HL-60 (cell line): ENCODE data around the gene PDE6B.

Source experiments
- DNase-seq, 2 experiments: peaks; one replicate each; pipeline ENCODE4 v3.0.0-alpha.2; 2010 to 2020; ENCODE audit warnings: low read depth in 1 of 2, low spot score in 1 of 2
- H3K27ac ChIP-seq: fragments of 250-450 bp; sonication (Bioruptor Pico); replicated peaks from 2 replicates; pipeline ENCODE4 v1.5.1; 2020; ENCODE audit warnings: mild to moderate bottlenecking, moderate library complexity
- H3K27me3 ChIP-seq: fragments of 250-450 bp; sonication (Bioruptor Pico); 2 replicates; pipeline ENCODE4 v1.5.1; 2021; ENCODE audit warnings: mild to moderate bottlenecking, moderate library complexity; ENCODE audit not compliant: insufficient read depth, poor library complexity, severe bottlenecking
- H3K4me3 ChIP-seq: replicated peaks from 2 replicates; pipeline ENCODE4 v1.5.1; 2011; ENCODE audit warnings: mild to moderate bottlenecking, control low read depth, low read length; ENCODE audit not compliant: insufficient read depth
- CTCF ChIP-seq: IDR thresholded peaks from one replicate; pipeline ENCODE4 v1.5.1; 2011; ENCODE audit warnings: low read length, control low read depth, inconsistent platforms; ENCODE audit not compliant: insufficient read depth
- GABPA ChIP-seq: IDR thresholded peaks from 2 replicates; pipeline ENCODE4 v1.6.1; 2012; ENCODE audit warnings: low read depth
- POLR2AphosphoS5 ChIP-seq: IDR thresholded peaks from 2 replicates; pipeline ENCODE4 v1.6.1; 2012; ENCODE audit warnings: low read depth
- REST ChIP-seq: IDR thresholded peaks from 2 replicates; pipeline ENCODE4 v1.6.1; 2012; ENCODE audit warnings: low read depth; ENCODE audit not compliant: insufficient replicate concordance
- SPI1 ChIP-seq: IDR thresholded peaks from 2 replicates; pipeline ENCODE4 v1.6.1; 2012; ENCODE audit warnings: low read depth, mild to moderate bottlenecking, borderline replicate concordance

The PDE6B gene

GRCh38 chr4:710916-711315, 85.5 kb downstream of the PDE6B start:
- Histone ChIP-seq H3K4me3 (no peak overlapping the region), H3K27ac (no peak overlapping the region), H3K27me3 (no peaks in the 10 kb centered on the region)
- no peak for DNase-seq
- TF ChIP-seq CTCF = no peak
- TF ChIP-seq POLR2AphosphoS5 = no peak
- no peak for TF ChIP-seq GABPA
- TF ChIP-seq SPI1 = no peak
- TF ChIP-seq REST = no peak

- DNase-seq = no peak
- Histone ChIP-seq H3K27ac (no peak overlapping the region), H3K4me3 (no peak overlapping the region), H3K27me3 (no peaks in the 10 kb centered on the region)
- TF ChIP-seq CTCF (no peak), SPI1 (no peak), GABPA (no peak), POLR2AphosphoS5 (no peak), REST (no peak)
Measured at GRCh38 chr4:712093-712492, 86.7 kb downstream of the PDE6B start.

GRCh38 chr4:712916-713632, 87.7 kb downstream of the PDE6B start:
- no peak for TF ChIP-seq SPI1
- TF ChIP-seq GABPA = no peak
- no peak for TF ChIP-seq REST
- TF ChIP-seq CTCF = no peak
- no peak for TF ChIP-seq POLR2AphosphoS5
- no peak for DNase-seq
- Histone ChIP-seq H3K27me3 (no peaks in the 10 kb centered on the region), H3K4me3 (no peak overlapping the region), H3K27ac (no peak overlapping the region)
